ENCODE measurements around the gene LTO1.
A peak's percentile ranks its signal among the peaks of the same experiment; 100 is the strongest.
"Not testable (repeated sequence)": the region's sequence is repeated elsewhere in the genome, so short reads cannot be mapped to it uniquely, and the experiment has no call there.

LTO1 gene

GRCh38 chr11:69700278-69701140, 25.4 kb upstream of the LTO1 start:
- no peak for DNase-seq

GRCh38 chr11:69699213-69699612, 24.1 kb upstream of the LTO1 start:
- no peak for DNase-seq

- DNase-seq = no peak
Observed at GRCh38 chr11:69698362-69698761, 23.2 kb upstream of the LTO1 start.

- no peak for DNase-seq
Observed at GRCh38 chr11:69697861-69698260, 22.7 kb upstream of the LTO1 start.

- no peak for DNase-seq
Observed at GRCh38 chr11:69697469-69697843, 22.3 kb upstream of the LTO1 start.

- DNase-seq = no peak
Observed at GRCh38 chr11:69696749-69697468, 21.8 kb upstream of the LTO1 start.

GRCh38 chr11:69695995-69696394, 20.8 kb upstream of the LTO1 start:
- DNase-seq = not testable (repeated sequence)

GRCh38 chr11:69695581-69695980, 20.4 kb upstream of the LTO1 start:
- DNase-seq = no peak

- DNase-seq = no peak
Observed at GRCh38 chr11:69694781-69695180, 19.6 kb upstream of the LTO1 start.

- DNase-seq = no peak
Observed at GRCh38 chr11:69692422-69692821, 17.3 kb upstream of the LTO1 start.

GRCh38 chr11:69691463-69691862, 16.3 kb upstream of the LTO1 start:
- peak in 1 of 5 donors; percentile 34 for DNase-seq

- no peak for DNase-seq
Observed at GRCh38 chr11:69689484-69690319, 14.5 kb upstream of the LTO1 start.

GRCh38 chr11:69687969-69688771, 13.0 kb upstream of the LTO1 start:
- DNase-seq = not testable (repeated sequence)

GRCh38 chr11:69686856-69687255, 11.7 kb upstream of the LTO1 start:
- DNase-seq = no peak

- DNase-seq = no peak
Observed at GRCh38 chr11:69686452-69686851, 11.3 kb upstream of the LTO1 start.

GRCh38 chr11:69685348-69685747, 10.2 kb upstream of the LTO1 start:
- DNase-seq = no peak

- no peak for DNase-seq
Observed at GRCh38 chr11:69684651-69685050, 9.5 kb upstream of the LTO1 start.

- no peak for DNase-seq
Observed at GRCh38 chr11:69683764-69684333, 8.7 kb upstream of the LTO1 start.

GRCh38 chr11:69682681-69683326, 7.7 kb upstream of the LTO1 start:
- no peak for DNase-seq

GRCh38 chr11:69682221-69682620, 7.1 kb upstream of the LTO1 start:
- DNase-seq = no peak

GRCh38 chr11:69680688-69681087, 5.5 kb upstream of the LTO1 start:
- no peak for DNase-seq
